Keratinocyte (primary cell): ENCODE data around the gene PALMD. TPM values are rescaled to one million over a fixed set of nuclear protein-coding genes. Genes with fewer than 3 reads are reported as not detected.

Source experiments
- DNase-seq: peaks from one replicate; pipeline ENCODE4 v3.0.0-alpha.2; 2011; ENCODE audit warnings: low read depth, missing footprints, low spot score
- FAIRE-seq: peaks from 2 replicates; lab custom pipeline; 2011; peaks lifted over from hg19 to GRCh38; lab: Jason Lieb, UNC
- H2AFZ ChIP-seq: 2 replicates; pipeline ENCODE4 v1.6.0; 2012; ENCODE audit warnings: low read length, control low read depth, inconsistent platforms; ENCODE audit not compliant: control insufficient read depth
- H3K27ac ChIP-seq: 2 replicates; pipeline ENCODE4 v1.5.1; 2011; ENCODE audit warnings: low read length; ENCODE audit not compliant: control insufficient read depth, insufficient read depth
- H3K27me3 ChIP-seq: 3 replicates; pipeline ENCODE4 v1.6.0; 2011; ENCODE audit warnings: low read length; ENCODE audit not compliant: control insufficient read depth, insufficient read depth; ENCODE audit errors: extremely low read depth
- H3K36me3 ChIP-seq, 2 experiments: 2 replicates in 1 of 2; 3 replicates in 1 of 2; pipeline ENCODE4 v1.5.1; 2011; ENCODE audit warnings: low read length in 2 of 2, mild to moderate bottlenecking in 1 of 2; ENCODE audit not compliant: control insufficient read depth in 2 of 2, insufficient read depth in 2 of 2; ENCODE audit errors: extremely low read depth in 1 of 2
- H3K4me1 ChIP-seq: 3 replicates; pipeline ENCODE4 v1.5.1; 2011; ENCODE audit warnings: low read length; ENCODE audit not compliant: control insufficient read depth, insufficient read depth; ENCODE audit errors: extremely low read depth
- H3K4me2 ChIP-seq: 3 replicates; pipeline ENCODE4 v1.6.0; 2011; ENCODE audit warnings: low read depth, low read length; ENCODE audit not compliant: control insufficient read depth, insufficient read depth; ENCODE audit errors: extremely low read depth
- H3K4me3 ChIP-seq, 3 experiments: fragments of 200-600 bp in 1 of 3; sonication (generic) in 1 of 3; 2 replicates in 2 of 3; 3 replicates in 1 of 3; pipeline ENCODE4 v1.5.1; 2011 to 2016; ENCODE audit warnings: low read length in 3 of 3, mild to moderate bottlenecking in 3 of 3, control low read depth in 2 of 3, inconsistent platforms in 1 of 3, low read depth in 1 of 3, mixed read lengths in 1 of 3, mixed run types in 1 of 3, moderate library complexity in 1 of 3; ENCODE audit not compliant: control insufficient read depth in 2 of 3, insufficient read depth in 2 of 3; ENCODE audit errors: extremely low read depth in 1 of 3
- H3K79me2 ChIP-seq: 2 replicates; pipeline ENCODE4 v1.6.0; 2012; ENCODE audit warnings: low read length; ENCODE audit not compliant: control insufficient read depth, insufficient read depth
- H3K9ac ChIP-seq: 3 replicates; pipeline ENCODE4 v1.6.0; 2011; ENCODE audit warnings: low read length; ENCODE audit not compliant: control insufficient read depth, insufficient read depth; ENCODE audit errors: extremely low read depth
- H3K9me1 ChIP-seq: 3 replicates; pipeline ENCODE4 v1.6.0; 2011; ENCODE audit warnings: low read length; ENCODE audit not compliant: control insufficient read depth, insufficient read depth; ENCODE audit errors: extremely low read depth
- H3K9me3 ChIP-seq: 2 replicates; pipeline ENCODE4 v1.5.1; 2012; ENCODE audit warnings: low read depth, low read length; ENCODE audit not compliant: control insufficient read depth
- H4K20me1 ChIP-seq: 3 replicates; pipeline ENCODE4 v1.6.0; 2011; ENCODE audit warnings: low read length; ENCODE audit not compliant: control insufficient read depth, insufficient read depth; ENCODE audit errors: extremely low read depth
- CTCF ChIP-seq, 3 experiments: IDR thresholded peaks in 1 of 3; conservative IDR thresholded peaks in 1 of 3; optimal IDR thresholded peaks in 1 of 3; 2 replicates in 2 of 3; 3 replicates in 1 of 3; pipeline versions ENCODE3 to v1.5.1; 2011; ENCODE audit warnings: low read length in 3 of 3, mild to moderate bottlenecking in 3 of 3, moderate library complexity in 2 of 3, control low read depth in 1 of 3, inconsistent platforms in 1 of 3; ENCODE audit not compliant: insufficient read depth in 2 of 3; ENCODE audit errors: extremely low read depth in 1 of 3
- EZH2 ChIP-seq: IDR thresholded peaks from one replicate; pipeline ENCODE4 v1.6.1; 2012; ENCODE audit warnings: inconsistent platforms, mild to moderate bottlenecking, low read length, moderate library complexity
- dilution Hi-C: fragments of 300-500 bp; cut with MboI; formaldehyde crosslinking; loops from one replicate; pipeline ENCODE4 v1.7.0; 2020; ENCODE audit warnings: low sequenced_read_pairs; ENCODE audit not compliant: extremely low pct_ligation_motif_present
- polyA plus RNA-seq, 5 experiments: library from polyadenylated mRNA; depleted of rRNA in 3 of 5; stranded (reverse) in 3 of 5; stranded (forward) in 1 of 5; unstranded in 1 of 5; fragments of >200 nt; gene quantifications; 1 replicate in 1 of 5; 2 replicates in 3 of 5; 3 replicates in 1 of 5; pipeline versions ENCODE4 v1.2.1 to v1.2.3, GENCODE V29; 2011 to 2012; ENCODE audit warnings: missing spikeins in 2 of 5, low read depth in 1 of 5, low replicate concordance in 1 of 5

PALMD gene
- polyA plus RNA-seq, 1 donor (not counting 4 experiments of a cell fraction or from before 2014, with no cell fraction given) = 6.8 TPM

GRCh38 chr1:99725996-99726395 is 80.1 kb downstream of the PALMD start:
- no peaks in the 10 kb centered on the region for H3K27me3 ChIP-seq
- DNase-seq = no peak
- H3K9me1 ChIP-seq = no peaks in the 10 kb centered on the region
- no peaks in the 10 kb centered on the region for H3K9me3 ChIP-seq
- TF ChIP-seq EZH2 = no peak
- no peak for TF ChIP-seq CTCF (optimal IDR thresholded peaks at IDR 0.05 in 1 of 3, IDR thresholded peaks at IDR 0.05 in 1 of 3, conservative IDR thresholded peaks at IDR 0.05 in 1 of 3; ENCODE audit: extremely low read depth in 1 of 3, insufficient read depth in 2 of 3, low read length in 3 of 3)
- H3K36me3 ChIP-seq = peaks cover 0 to 2% of the 10 kb centered on the region in 2 experiments
- H4K20me1 ChIP-seq = no peaks in the 10 kb centered on the region
- no peak overlapping the region for H3K27ac ChIP-seq
- no peak for FAIRE-seq
- no peak overlapping the region for H2AFZ ChIP-seq
- no peak overlapping the region for H3K9ac ChIP-seq
- dilution Hi-C loops = no loop called here
- H3K4me3 ChIP-seq = no peak overlapping the region
- H3K79me2 ChIP-seq = no peaks in the 10 kb centered on the region
- no peak overlapping the region for H3K4me2 ChIP-seq
- no peaks in the 10 kb centered on the region for H3K4me1 ChIP-seq

DNA sequence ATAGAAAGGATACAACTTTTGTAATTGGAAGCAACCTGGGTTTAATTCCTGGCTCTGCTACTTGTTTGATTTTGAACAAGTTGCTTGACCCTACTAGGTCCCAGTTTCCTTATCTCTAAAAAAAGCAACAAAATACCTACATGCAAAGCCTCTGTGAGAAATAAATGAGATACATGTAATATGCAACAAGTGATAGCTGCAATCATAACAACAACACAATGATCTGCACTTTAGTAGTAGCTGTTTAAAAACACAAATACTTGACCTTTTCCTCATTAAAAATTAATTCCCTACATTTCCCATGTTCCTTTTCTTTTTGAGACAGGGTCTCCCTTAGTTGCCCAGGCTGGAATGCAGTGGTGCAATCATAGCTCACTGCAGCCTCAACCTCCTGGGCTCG is 80.5 kb downstream of the PALMD start:
- no peaks in the 10 kb centered on the region for H3K9me3 ChIP-seq
- H3K9me1 ChIP-seq = no peaks in the 10 kb centered on the region
- DNase-seq = no peak
- FAIRE-seq = no peak
- no peaks in the 10 kb centered on the region for H3K79me2 ChIP-seq
- peaks cover 0 to 2% of the 10 kb centered on the region in 2 experiments for H3K36me3 ChIP-seq
- H3K9ac ChIP-seq = no peak overlapping the region
- TF ChIP-seq CTCF (optimal IDR thresholded peaks at IDR 0.05 in 1 of 3, IDR thresholded peaks at IDR 0.05 in 1 of 3, conservative IDR thresholded peaks at IDR 0.05 in 1 of 3; ENCODE audit: extremely low read depth in 1 of 3, insufficient read depth in 2 of 3, low read length in 3 of 3) = no peak
- no peak overlapping the region for H3K4me2 ChIP-seq
- no peaks in the 10 kb centered on the region for H3K27me3 ChIP-seq
- dilution Hi-C loops = no loop called here
- H4K20me1 ChIP-seq = no peaks in the 10 kb centered on the region
- no peaks in the 10 kb centered on the region for H3K4me1 ChIP-seq
- no peak overlapping the region for H3K27ac ChIP-seq
- no peak overlapping the region for H3K4me3 ChIP-seq
- H2AFZ ChIP-seq = no peak overlapping the region
